HepG2 (cell line): ENCODE measurements around the gene NR3C2. TPM values are rescaled to one million over a fixed set of nuclear protein-coding genes. Genes with fewer than 3 reads are reported as not detected.
A peak's percentile ranks its signal among the peaks of the same experiment; 100 is the strongest.

Source experiments
- ATF1 ChIP-seq: IDR thresholded peaks from 2 replicates; pipeline ENCODE4 v1.6.1; 2016; ENCODE audit warnings: mild to moderate bottlenecking, control low read depth
- ATF6 ChIP-seq: sonication (generic); formaldehyde crosslinking; conservative IDR thresholded peaks from 2 replicates; pipeline ENCODE4 v1.4.0; 2020; ENCODE audit warnings: missing genetic modification reagents
- CCAR2 ChIP-seq: fragments of 200-400 bp; formaldehyde crosslinking; optimal IDR thresholded peaks from 2 replicates; pipeline ENCODE3; 2018; ENCODE audit warnings: low read depth, mild to moderate bottlenecking, low read length, moderate library complexity
- ELF3 ChIP-seq: IDR thresholded peaks from 2 replicates; pipeline ENCODE4 v1.6.1; 2016; ENCODE audit warnings: missing genetic modification reagents, missing compliant biosample characterization
- ERF ChIP-seq: IDR thresholded peaks from 2 replicates; pipeline ENCODE4 v1.6.1; 2018; ENCODE audit warnings: missing biosample characterization, missing genetic modification reagents
- IRF9 ChIP-seq: sonication (generic); formaldehyde crosslinking; IDR thresholded peaks from 2 replicates; pipeline ENCODE4 v1.8.0; 2022; ENCODE audit warnings: missing genetic modification reagents, mild to moderate bottlenecking, borderline replicate concordance
- KDM5A ChIP-seq: fragments of 200-600 bp; sonication (generic); IDR thresholded peaks from 2 replicates; pipeline ENCODE4 v1.7.0; 2018; ENCODE audit warnings: antibody characterized with exemption, mild to moderate bottlenecking, low read length, borderline replicate concordance
- KLF13 ChIP-seq: sonication (generic); formaldehyde crosslinking; IDR thresholded peaks from 2 replicates; pipeline ENCODE4 v1.4.0; 2020; ENCODE audit warnings: mild to moderate bottlenecking, missing genetic modification reagents
- PHF8 ChIP-seq: sonication (generic); formaldehyde crosslinking; IDR thresholded peaks from 2 replicates; pipeline ENCODE4 v1.5.0; 2020; ENCODE audit warnings: missing genetic modification reagents
- RARA ChIP-seq: IDR thresholded peaks from 2 replicates; pipeline ENCODE4 v1.6.1; 2016; ENCODE audit warnings: missing genetic modification reagents, missing compliant biosample characterization
- TFDP1 ChIP-seq: IDR thresholded peaks from 2 replicates; pipeline ENCODE4 v1.6.1; 2016; ENCODE audit warnings: missing compliant biosample characterization, missing genetic modification reagents, borderline replicate concordance
- THAP9 ChIP-seq: sonication (generic); formaldehyde crosslinking; IDR thresholded peaks from 2 replicates; pipeline ENCODE4; 2020; ENCODE audit warnings: missing genetic modification reagents, mild to moderate bottlenecking, borderline replicate concordance
- THRA ChIP-seq: sonication (generic); formaldehyde crosslinking; IDR thresholded peaks from 2 replicates; pipeline ENCODE4 v1.4.0; 2020; ENCODE audit warnings: missing genetic modification reagents, borderline replicate concordance
- ZFX ChIP-seq: sonication (generic); formaldehyde crosslinking; IDR thresholded peaks from 2 replicates; pipeline ENCODE4 v1.4.0; 2020; ENCODE audit warnings: mild to moderate bottlenecking, low read depth, missing genetic modification reagents, moderate library complexity
- ZFY ChIP-seq: sonication (generic); formaldehyde crosslinking; IDR thresholded peaks from 2 replicates; pipeline ENCODE4 v1.4.0; 2020; ENCODE audit warnings: missing genetic modification reagents
- ZNF414 ChIP-seq: sonication (generic); formaldehyde crosslinking; IDR thresholded peaks from 2 replicates; pipeline ENCODE4 v1.5.0; 2020; ENCODE audit warnings: missing genetic modification reagents
- ZNF563 ChIP-seq: sonication (generic); formaldehyde crosslinking; IDR thresholded peaks from 2 replicates; pipeline ENCODE4 v1.8.0; 2022; ENCODE audit warnings: mild to moderate bottlenecking, moderate library complexity, missing genetic modification reagents
- polyA plus RNA-seq, 8 experiments: library from polyadenylated mRNA; depleted of rRNA in 3 of 8; stranded (reverse) in 7 of 8; unstranded in 1 of 8; fragments of >200 nt; fragmentation: Illumina TruSeq in 4 of 8; extraction: Trizol in 4 of 8; gene quantifications; 2 replicates each; pipeline versions ENCODE4 v1.2.1 to v1.2.3, GENCODE V29; 2011 to 2016; ENCODE audit warnings: low read depth in 4 of 8, missing spikeins in 1 of 8, mixed read lengths in 1 of 8; ENCODE audit not compliant: insufficient read depth in 1 of 8
- total RNA-seq, 5 experiments: library from RNA; depleted of rRNA; stranded (reverse); fragments of >200 nt; fragmentation: Illumina TruSeq; extraction: Trizol; gene quantifications; 2 replicates each; pipeline ENCODE4 v1.2.3, GENCODE V29; 2016; ENCODE audit warnings: low read depth in 1 of 5

Gene NR3C2
- total and polyA plus RNA-seq, 2 of the 13 experiments (the other 11 are each of a cell fraction or from before 2014, with no cell fraction given): 0.26 to 0.46 TPM

- TF ChIP-seq ZFY (CRISPR knock-in tag): peak; percentile 27; the same call in 1 of the 2 replicates
- peak; percentile 64; the same call in 1 of the 2 replicates for TF ChIP-seq ELF3 (CRISPR knock-in tag)
- TF ChIP-seq THAP9 (CRISPR knock-in tag): peak; percentile 41; the same call in 1 of the 2 replicates
- no peak for TF ChIP-seq ATF6 (CRISPR knock-in tag)
- TF ChIP-seq PHF8 (CRISPR knock-in tag): peak; percentile 62
- TF ChIP-seq ERF (CRISPR knock-in tag): 0 out of 2 replicates have a peak, but pooled peaks have one; percentile 22
- peak; percentile 18; the same call in 1 of the 2 replicates for TF ChIP-seq TFDP1 (CRISPR knock-in tag)
- TF ChIP-seq KDM5A: no peak
- peak; percentile 62 for TF ChIP-seq ZFX (CRISPR knock-in tag)
- TF ChIP-seq IRF9 (CRISPR knock-in tag): no peak; the same call in 1 of the 2 replicates
- TF ChIP-seq ZNF414 (CRISPR knock-in tag): 0 out of 2 replicates have a peak, but pooled peaks have one; percentile 45
- TF ChIP-seq RARA (CRISPR knock-in tag): no peak
- TF ChIP-seq THRA (CRISPR knock-in tag): no peak
- TF ChIP-seq ZNF563 (CRISPR knock-in tag): no peak
- no peak for TF ChIP-seq KLF13 (CRISPR knock-in tag)
- peak; percentile 68; the same call in 1 of the 2 replicates for TF ChIP-seq ATF1
- no peak for TF ChIP-seq CCAR2
Measured at GRCh38 chr4:148441986-148442831, at the start of gene NR3C2 (continued).
